HG02840 (cell line): ENCODE measurements around the gene HMG20B.
"Not testable (repeated sequence)": the region's sequence is repeated elsewhere in the genome, so short reads cannot be mapped to it uniquely, and the experiment has no call there.

Experiments used
- ATAC-seq: cut with Tn5 transposase; IDR thresholded peaks from one replicate; pipeline ENCODE4 v1.9.1; 2021; ENCODE audit warnings: mild to moderate bottlenecking, moderate library complexity, moderate number of reproducible peaks; ENCODE audit not compliant: unreplicated experiment, low FRiP score

HMG20B gene

DNA sequence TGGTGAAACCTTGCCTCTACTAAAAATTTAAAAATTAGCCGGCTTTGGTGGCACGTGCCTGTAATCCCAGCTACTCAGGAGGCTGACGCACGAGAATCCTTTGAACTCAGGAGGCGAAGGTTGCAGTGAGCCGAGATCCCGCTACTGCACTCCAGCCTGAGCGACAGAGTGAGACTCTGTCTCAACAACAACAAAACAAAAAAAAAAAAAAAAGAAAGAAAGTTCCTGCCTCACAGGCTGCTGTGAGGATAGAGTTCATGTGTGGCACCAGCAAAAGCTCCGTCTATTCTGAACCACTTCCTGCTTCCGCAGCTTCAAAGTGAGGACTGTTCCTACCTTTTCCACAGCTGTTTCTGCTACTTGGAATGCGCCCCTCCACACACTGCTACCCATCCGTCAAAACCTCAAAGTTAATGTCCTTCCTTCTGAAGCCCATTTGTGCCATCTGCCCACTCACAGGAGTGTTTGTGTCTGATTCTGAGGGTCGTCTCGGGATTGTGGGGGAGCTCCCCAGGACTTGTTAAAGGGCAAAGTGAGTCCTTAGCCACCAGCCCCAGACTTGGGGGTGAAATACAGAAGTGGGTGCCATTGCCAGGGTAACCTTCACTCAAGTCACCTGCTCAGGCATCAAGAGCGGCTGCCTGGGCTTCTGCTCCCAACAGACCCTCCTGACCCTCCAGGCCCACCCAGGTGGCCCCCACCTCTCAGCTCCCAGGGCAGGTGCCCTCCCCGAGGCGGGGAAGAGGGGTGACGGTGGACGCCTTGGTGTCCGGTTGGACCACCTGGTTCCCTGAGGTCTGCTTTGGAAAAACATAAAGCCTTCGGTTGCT lies 18.3 kb upstream of the HMG20B start:
- ATAC-seq, result no peak

GRCh38 chr19:3555653-3556422 lies 16.9 kb upstream of the HMG20B start:
- no peak for ATAC-seq

DNA sequence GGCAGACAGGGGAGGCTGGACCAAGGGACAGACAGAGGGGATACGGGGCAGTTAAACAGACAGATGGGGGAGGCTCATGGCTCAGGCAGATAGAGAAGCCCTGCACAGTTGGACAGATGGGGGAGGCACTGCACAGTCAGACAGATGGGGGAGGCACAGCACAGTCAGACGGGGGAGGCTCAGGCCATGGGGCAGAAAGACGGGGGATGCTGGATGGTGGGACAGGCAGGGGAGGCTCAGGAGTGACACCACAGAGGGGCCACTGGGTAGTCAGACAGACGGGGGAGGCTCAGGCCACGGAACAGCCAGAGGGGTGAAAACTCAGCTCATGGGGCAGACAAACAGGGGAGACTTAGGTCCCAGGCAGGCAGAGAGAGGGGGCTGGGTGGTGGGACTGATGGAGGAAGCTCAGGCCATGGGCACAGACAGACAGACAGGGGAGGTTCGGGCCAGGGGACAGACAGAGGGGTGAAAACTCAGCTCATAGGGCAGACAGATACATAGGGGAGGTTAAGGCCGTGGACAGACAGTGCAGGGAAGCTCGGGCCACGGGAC lies 16.2 kb upstream of the HMG20B start:
- ATAC-seq, result no peak

DNA sequence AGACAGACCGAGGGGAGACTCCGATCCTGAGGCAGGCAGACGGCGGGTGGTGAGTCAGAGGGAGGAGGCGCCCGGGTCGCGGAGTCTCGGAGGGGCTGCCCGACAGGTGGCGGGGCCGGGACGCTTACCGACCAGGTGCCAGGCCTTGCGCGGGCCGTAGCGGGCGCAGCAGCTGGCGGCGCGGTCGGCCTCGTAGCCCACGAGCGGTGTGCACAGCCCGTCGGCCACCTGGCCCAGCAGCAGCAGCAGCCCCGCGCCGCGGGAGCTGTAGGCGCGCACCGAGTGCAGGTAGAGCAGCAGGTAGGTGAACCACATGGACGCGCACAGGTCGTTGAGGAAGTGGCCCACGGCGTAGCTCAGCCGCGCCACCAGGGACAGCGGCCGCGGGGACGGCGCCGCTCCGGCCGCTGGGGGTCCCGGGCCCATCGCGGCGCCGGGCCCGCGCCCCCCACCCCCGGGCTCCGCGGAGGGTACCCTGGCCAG lies 15.7 kb upstream of the HMG20B start:
- ATAC-seq, result peak; percentile 37

- ATAC-seq, result peak; percentile 79
Measured at GRCh38 chr19:3557461-3558248, 15.1 kb upstream of the HMG20B start, which contains the start of gene MFSD12. Gene MFSD12, minus strand, starts transcription at chr19:3557586. Its CDS starts 183 bp downstream, at chr19:3557403.

- no peak for ATAC-seq
Measured at GRCh38 chr19:3563709-3564524, 8.8 kb upstream of the HMG20B start.

- ATAC-seq, result no peak
Measured at GRCh38 chr19:3565139-3565538, 7.6 kb upstream of the HMG20B start.

GRCh38 chr19:3570042-3570441 lies 2.7 kb upstream of the HMG20B start:
- ATAC-seq, result not testable (repeated sequence)

DNA sequence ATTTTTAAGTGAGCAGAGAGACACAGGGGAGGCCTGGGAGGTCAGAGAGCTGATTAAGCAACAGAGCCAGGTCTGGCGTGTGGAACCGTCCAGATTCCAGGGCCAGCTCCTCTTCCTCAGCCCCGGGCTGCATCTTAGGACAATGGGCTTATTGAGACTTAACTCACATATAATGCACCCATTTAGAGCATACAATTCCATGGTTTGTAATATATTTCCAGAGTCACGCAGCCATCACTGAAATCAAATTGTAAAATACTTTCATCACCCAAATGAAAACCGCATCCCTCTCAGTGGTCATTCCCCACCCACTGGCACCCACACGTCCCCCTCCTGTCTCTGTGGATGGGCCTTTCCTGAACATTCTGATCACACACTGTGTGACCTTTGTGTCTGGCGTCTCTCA lies 2.1 kb upstream of the HMG20B start:
- no peak for ATAC-seq

DNA sequence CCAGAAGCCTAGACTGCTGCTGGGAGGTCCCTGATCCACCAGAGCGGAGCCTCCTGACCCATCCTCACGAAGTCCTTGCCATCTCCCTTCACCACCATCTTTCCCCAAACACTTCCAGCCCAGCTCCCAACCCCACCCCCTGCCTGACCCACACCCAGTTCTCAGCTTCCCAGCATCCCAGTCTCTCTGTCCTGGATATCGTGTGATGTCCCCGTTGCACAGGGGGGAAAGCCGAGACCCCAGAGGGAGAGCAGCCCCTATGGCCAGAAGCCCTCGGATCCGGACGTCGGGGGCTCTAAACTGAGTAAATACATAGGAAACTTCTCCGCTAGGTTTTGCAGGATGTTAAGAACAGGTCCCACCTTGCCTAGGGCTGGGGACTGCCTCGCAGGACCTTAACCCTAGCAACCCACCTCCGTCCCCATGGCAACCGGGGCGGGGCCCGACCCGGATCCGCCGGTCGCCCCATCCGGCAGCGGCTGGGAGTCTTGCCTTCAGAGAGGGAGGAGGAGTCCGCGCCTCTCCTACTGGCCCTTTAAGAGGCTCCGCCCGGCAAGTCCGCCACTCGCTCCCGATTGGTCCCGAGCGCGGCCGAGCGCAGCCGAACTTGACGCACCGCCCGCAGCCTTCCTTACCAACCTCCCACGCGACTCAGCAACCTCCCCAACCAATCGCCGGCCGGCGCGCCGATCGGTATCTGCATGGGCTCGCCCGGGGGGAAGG lies 451 bp upstream of the HMG20B start:
- ATAC-seq, result peak; percentile 86

- peak; percentile 13 for ATAC-seq
Measured at GRCh38 chr19:3573162-3573857, 566 bp downstream of the HMG20B start.

DNA sequence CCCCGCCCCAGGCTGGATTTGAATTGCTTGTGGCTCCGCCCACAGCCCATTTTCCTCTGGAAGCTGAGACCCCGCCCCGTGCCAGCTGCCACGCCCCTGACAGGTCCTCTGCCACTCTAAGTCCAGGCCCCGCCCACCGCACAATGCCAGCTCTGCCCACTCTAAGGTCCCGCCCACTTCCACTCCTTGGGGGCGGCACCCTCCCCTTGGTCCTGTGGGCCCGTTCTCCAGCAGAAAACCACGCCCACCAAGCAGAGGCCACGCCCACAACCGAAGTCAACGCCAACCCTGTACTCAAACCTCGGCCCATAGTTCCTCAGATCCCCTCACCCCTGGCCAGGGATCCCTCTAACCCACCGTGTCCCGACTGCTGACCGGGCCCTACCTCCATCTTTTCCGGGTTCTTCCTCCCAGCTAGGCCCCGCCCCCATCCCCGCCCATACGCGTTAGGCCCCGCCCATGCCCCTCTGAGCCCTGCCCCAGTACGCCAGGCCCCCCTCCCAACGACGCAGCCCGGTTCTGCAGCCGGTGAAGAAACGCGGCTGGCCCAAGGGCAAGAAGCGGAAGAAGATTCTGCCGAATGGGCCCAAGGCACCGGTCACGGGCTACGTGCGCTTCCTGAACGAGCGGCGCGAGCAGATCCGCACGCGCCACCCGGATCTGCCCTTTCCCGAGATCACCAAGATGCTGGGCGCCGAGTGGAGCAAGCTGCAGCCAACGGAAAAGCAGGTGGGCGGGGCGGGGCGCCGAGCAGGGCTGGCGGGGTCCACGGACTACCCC lies 1.3 kb downstream of the HMG20B start:
- no peak for ATAC-seq

DNA sequence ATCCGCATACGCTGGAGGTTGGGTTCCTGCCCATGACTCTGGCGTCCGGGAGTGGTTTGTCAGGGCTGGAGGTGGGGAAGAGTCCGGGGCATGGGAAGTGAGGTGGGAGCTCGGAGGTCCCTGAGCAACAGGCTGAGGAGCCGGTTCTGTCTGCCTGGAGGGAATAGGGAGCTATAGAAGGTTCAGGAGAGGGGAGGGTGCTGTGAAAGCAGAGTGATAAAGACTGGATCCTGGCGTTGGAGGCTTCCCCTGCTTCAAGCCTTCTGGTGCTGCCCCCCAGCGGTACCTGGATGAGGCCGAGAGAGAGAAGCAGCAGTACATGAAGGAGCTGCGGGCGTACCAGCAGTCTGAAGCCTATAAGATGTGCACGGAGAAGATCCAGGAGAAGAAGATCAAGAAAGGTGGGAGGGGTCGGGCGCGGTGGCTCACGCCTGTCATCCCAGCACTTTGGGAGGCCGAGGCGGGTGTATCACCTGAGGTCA lies 2.6 kb downstream of the HMG20B start:
- no peak for ATAC-seq

DNA sequence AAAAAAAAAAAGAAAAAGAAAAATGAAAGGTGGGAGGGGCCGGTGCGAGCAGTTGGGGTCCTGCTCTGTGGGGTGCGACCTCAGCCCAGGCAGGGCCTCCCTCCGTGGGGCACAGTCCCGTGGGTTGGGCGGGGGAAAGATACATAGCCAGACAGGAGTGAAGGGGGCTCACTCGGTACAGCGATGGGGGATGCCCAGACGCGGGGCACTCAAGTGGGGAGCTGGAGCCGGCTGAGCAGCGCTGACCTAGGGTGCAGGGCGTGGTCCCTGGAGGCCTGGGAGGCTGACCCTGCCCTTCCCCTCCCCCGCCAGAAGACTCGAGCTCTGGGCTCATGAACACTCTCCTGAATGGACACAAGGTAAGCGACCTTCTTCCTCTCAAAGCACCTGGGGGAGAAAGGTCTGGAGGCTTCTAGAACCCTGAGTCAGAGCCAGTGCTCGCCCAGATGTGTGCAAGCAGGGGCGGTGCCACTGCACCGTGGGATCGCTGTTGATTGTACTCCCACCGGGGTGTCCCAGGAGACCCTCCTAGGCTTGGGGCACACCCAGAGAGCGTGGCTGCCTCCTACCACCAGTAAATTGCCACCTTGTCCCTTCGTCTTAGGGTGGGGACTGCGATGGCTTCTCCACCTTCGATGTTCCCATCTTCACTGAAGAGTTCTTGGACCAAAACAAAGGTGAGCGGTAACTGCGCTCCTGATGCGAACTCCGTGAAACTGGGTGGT lies 3.4 kb downstream of the HMG20B start:
- no peak for ATAC-seq

DNA sequence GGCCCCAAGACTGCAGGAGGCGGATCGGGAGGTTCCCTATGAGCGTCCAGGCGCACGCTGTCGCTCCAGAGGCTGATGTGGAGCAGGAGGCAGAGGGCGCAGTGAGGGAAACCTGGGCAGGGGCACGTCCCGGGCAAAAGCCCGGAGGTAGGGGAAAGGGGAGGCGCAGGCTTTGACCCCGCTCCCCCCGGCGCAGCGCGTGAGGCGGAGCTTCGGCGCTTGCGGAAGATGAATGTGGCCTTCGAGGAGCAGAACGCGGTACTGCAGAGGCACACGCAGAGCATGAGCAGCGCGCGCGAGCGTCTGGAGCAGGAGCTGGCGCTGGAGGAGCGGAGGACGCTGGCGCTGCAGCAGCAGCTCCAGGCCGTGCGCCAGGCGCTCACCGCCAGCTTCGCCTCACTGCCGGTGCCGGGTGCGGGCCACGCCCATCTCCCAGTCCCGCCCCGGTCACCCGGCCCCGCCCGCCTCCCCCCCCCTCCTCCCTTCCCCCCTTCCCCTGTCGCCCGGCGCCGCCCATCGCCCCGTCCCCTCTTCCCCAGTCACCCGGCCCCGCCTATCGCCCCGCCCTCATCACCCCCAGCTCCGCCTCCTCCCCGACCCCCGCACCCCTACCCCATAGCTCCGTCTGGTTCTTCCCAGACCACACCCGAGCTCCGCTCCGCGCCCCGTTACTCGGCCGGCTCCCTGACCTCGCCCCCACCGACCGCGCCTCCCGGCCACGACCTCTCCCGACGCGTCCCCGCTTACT lies 4.1 kb downstream of the HMG20B start:
- ATAC-seq, result no peak

DNA sequence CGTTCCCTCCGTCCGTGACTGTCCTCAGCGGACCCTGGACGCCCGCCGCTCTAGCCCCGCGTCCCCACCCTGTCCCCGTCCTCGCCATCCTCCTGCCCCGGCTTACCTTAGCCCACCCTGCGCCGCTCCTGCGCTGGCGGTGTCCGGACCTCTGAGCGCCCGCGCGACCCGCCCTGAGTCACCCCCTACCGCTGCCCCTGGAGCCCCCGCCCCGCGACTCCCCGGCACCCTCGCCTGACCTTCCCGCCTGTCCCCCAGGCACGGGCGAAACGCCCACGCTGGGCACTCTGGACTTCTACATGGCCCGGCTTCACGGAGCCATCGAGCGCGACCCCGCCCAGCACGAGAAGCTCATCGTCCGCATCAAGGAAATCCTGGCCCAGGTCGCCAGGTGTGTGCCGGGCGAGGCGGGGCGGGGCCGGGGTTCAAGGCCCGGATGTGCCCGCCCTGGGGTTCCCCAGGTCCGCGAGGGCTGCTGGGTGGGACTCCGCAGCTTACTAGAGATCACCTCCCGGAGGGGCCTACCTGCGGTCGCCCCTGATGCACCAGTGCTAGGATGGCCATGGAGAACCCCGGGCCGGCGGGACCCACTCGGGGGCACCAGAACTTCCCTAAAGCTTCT lies 5.1 kb downstream of the HMG20B start:
- no peak for ATAC-seq
